ENCODE results near the gene PLCB2. TPM values are rescaled to one million over a fixed set of nuclear protein-coding genes. Genes with fewer than 3 reads are reported as not detected.

Gene PLCB2
- polyA plus RNA-seq, 1 donor from 2014 or later: 7.4 TPM

- no peak overlapping the region for H3K4me2 ChIP-seq (ENCODE audit: low read length)
- H2AFZ ChIP-seq (ENCODE audit: low read depth, low read length): no peak overlapping the region
- no peaks in the 10 kb centered on the region for H3F3A ChIP-seq (ENCODE audit: insufficient read depth, low read length, poor library complexity, severe bottlenecking)
- TF ChIP-seq, protein P1, sequence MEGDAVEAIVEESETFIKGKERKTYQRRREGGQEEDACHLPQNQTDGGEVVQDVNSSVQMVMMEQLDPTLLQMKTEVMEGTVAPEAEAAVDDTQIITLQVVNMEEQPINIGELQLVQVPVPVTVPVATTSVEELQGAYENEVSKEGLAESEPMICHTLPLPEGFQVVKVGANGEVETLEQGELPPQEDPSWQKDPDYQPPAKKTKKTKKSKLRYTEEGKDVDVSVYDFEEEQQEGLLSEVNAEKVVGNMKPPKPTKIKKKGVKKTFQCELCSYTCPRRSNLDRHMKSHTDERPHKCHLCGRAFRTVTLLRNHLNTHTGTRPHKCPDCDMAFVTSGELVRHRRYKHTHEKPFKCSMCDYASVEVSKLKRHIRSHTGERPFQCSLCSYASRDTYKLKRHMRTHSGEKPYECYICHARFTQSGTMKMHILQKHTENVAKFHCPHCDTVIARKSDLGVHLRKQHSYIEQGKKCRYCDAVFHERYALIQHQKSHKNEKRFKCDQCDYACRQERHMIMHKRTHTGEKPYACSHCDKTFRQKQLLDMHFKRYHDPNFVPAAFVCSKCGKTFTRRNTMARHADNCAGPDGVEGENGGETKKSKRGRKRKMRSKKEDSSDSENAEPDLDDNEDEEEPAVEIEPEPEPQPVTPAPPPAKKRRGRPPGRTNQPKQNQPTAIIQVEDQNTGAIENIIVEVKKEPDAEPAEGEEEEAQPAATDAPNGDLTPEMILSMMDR (IDR thresholded peaks at IDR 0.05; ENCODE audit: poor library complexity, severe bottlenecking): no peak
- TF ChIP-seq REST (IDR thresholded peaks at IDR 0.05; ENCODE audit: borderline replicate concordance) (no peak), TAF1 (IDR thresholded peaks at IDR 0.05; ENCODE audit: low read depth) (no peak), EP300 (conservative IDR thresholded peaks at IDR 0.05; ENCODE audit: poor library complexity, severe bottlenecking) (no peak), RAD21 (conservative IDR thresholded peaks at IDR 0.05) (no peak), POLR2AphosphoS5 (IDR thresholded peaks at IDR 0.05) (no peak), EZH2 (IDR thresholded peaks at IDR 0.05; ENCODE audit: borderline replicate concordance, insufficient read depth, low read length, poor library complexity, severe bottlenecking) (no peak), SMC3 (conservative IDR thresholded peaks at IDR 0.05; ENCODE audit: poor library complexity) (no peak), MXI1 (conservative IDR thresholded peaks at IDR 0.05; ENCODE audit: poor library complexity, severe bottlenecking) (no peak)
- no peaks in the 10 kb centered on the region for H3K9me3 ChIP-seq (ENCODE audit: low read length)
- no peaks in the 10 kb centered on the region for H3K36me3 ChIP-seq (ENCODE audit: insufficient read depth, low read length)
- H3K27ac ChIP-seq (ENCODE audit: low read length): no peak overlapping the region
- no peak overlapping the region for H3K4me3 ChIP-seq (ENCODE audit: low read length)
- H3K27me3 ChIP-seq (ENCODE audit: insufficient read depth, low read depth, low read length): no peaks in the 10 kb centered on the region
- no peaks in the 10 kb centered on the region for H4K20me1 ChIP-seq (ENCODE audit: insufficient read depth)
- no peak overlapping the region for H3K9ac ChIP-seq (ENCODE audit: low read length)
- H3K9me2 ChIP-seq (ENCODE audit: insufficient read depth, low read length): no peaks in the 10 kb centered on the region
- no peaks in the 10 kb centered on the region for H3K79me2 ChIP-seq (replicated peaks; ENCODE audit: insufficient read depth, low read length)
Observed at GRCh38 chr15:40267670-40268069, 40.1 kb downstream of the PLCB2 start.

- Histone ChIP-seq H3K4me2 (ENCODE audit: low read length) (no peak overlapping the region), H3K79me2 (replicated peaks; ENCODE audit: insufficient read depth, low read length) (no peaks in the 10 kb centered on the region), H3F3A (ENCODE audit: insufficient read depth, low read length, poor library complexity, severe bottlenecking) (no peaks in the 10 kb centered on the region), H2AFZ (ENCODE audit: low read depth, low read length) (no peak overlapping the region), H3K36me3 (ENCODE audit: insufficient read depth, low read length) (no peaks in the 10 kb centered on the region), H3K4me3 (ENCODE audit: low read length) (no peak overlapping the region), H3K27ac (ENCODE audit: low read length) (no peak overlapping the region), H4K20me1 (ENCODE audit: insufficient read depth) (no peaks in the 10 kb centered on the region), H3K9ac (ENCODE audit: low read length) (no peak overlapping the region), H3K27me3 (ENCODE audit: insufficient read depth, low read depth, low read length) (no peaks in the 10 kb centered on the region), H3K9me2 (ENCODE audit: insufficient read depth, low read length) (no peaks in the 10 kb centered on the region), H3K9me3 (ENCODE audit: low read length) (no peaks in the 10 kb centered on the region)
- TF ChIP-seq, protein P1 (IDR thresholded peaks at IDR 0.05; ENCODE audit: poor library complexity, severe bottlenecking): no peak
- TF ChIP-seq RAD21 (conservative IDR thresholded peaks at IDR 0.05) (no peak), POLR2AphosphoS5 (IDR thresholded peaks at IDR 0.05) (no peak), TAF1 (IDR thresholded peaks at IDR 0.05; ENCODE audit: low read depth) (no peak), EP300 (conservative IDR thresholded peaks at IDR 0.05; ENCODE audit: poor library complexity, severe bottlenecking) (no peak), MXI1 (conservative IDR thresholded peaks at IDR 0.05; ENCODE audit: poor library complexity, severe bottlenecking) (no peak), SMC3 (conservative IDR thresholded peaks at IDR 0.05; ENCODE audit: poor library complexity) (no peak), EZH2 (IDR thresholded peaks at IDR 0.05; ENCODE audit: borderline replicate concordance, insufficient read depth, low read length, poor library complexity, severe bottlenecking) (no peak)
Observed at GRCh38 chr15:40266828-40267304, 40.9 kb downstream of the PLCB2 start.
